ENCODE data around the gene ACBD7.

DNA sequence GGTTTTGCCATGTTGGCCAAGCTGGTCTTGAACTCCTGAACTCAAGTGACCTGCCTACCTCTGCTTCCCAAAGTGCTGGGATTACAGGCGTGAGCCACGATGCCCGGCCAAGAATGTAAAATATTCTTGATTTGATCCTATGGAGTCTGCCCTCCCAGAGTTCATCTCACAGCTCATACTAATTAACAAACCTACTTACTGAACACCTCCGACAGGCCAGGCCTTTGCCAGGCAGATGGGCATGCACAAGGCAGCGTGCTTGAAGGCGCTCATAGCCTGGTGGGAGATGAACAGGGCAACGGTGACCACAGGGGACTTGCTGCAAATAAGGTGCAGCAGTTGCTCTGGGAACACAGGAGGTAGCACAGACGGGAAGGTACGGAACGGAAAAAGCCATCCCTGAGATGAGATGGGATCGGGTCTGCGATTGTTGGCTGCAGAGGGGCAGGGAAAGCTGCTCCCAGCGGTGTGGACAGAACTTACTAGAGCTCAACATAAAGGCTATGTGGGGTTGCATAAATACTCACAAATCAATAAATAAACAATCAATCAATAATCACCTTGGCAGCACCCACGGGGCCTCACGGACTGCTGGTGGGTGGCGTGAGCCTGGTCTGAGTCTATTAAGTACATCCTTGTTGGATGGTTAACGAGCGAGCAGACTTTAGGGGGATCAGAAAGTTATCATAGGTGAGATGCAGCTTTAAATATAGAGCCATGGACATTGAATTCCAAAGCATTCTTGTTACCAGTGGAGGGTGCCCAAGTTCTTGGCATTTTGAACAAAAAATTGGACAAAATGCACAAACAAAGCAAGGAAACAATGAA is 4.7 kb downstream of the ACBD7 start:
- no peak for TF ChIP-seq POLR2A (IDR thresholded peaks at IDR 0.05; ENCODE audit: low read depth, low read length)
- no peak for TF ChIP-seq POLR2AphosphoS5 (IDR thresholded peaks at IDR 0.05; ENCODE audit: low read depth, low read length)
- TF ChIP-seq TAF1 (IDR thresholded peaks at IDR 0.05; ENCODE audit: borderline replicate concordance, low read depth, low read length) = no peak
